PC-3 (cell line): Measurements from ENCODE around the gene PRPF38B.

Experiments
- EZH2 ChIP-seq: fragments of 300-600 bp; sonication (generic); IDR thresholded peaks from one replicate; pipeline ENCODE4 v1.6.1; 2017; ENCODE audit warnings: antibody characterized with exemption, mild to moderate bottlenecking, low read length; ENCODE audit not compliant: unreplicated experiment
- TF ChIP-seq, protein P1 (sequence below): fragments of 300-600 bp; sonication (generic); conservative IDR thresholded peaks from 2 replicates; pipeline ENCODE4 v1.5.1; 2017; ENCODE audit warnings: antibody characterized with exemption, low read depth, mild to moderate bottlenecking, low read length

DNA sequence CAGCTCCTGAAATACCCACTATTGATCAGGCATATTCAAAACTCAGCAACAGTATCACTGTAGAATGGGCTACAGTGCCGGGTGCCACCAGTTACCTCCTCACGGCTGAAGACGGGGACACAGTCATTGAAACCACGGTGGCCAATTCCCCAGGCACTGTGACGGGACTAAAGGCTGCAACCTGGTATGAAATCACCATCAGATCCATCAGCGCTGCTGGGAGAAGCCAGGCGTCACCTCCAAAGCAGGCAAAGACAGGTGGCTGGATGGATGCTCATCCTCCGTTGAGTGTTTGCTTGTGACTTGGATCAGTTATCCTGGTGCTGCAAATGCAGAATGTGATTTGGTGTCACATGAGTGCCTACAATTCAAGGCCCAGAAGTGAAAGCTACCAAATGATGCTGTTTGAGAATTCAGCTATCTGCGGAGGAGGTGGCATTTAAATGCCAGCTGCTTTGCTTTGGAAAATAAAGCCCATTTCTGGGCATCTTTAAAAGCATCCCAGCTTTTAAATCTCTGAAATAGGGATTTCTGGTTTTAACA, 25.7 kb downstream of the PRPF38B start:
- TF ChIP-seq, protein P1, sequence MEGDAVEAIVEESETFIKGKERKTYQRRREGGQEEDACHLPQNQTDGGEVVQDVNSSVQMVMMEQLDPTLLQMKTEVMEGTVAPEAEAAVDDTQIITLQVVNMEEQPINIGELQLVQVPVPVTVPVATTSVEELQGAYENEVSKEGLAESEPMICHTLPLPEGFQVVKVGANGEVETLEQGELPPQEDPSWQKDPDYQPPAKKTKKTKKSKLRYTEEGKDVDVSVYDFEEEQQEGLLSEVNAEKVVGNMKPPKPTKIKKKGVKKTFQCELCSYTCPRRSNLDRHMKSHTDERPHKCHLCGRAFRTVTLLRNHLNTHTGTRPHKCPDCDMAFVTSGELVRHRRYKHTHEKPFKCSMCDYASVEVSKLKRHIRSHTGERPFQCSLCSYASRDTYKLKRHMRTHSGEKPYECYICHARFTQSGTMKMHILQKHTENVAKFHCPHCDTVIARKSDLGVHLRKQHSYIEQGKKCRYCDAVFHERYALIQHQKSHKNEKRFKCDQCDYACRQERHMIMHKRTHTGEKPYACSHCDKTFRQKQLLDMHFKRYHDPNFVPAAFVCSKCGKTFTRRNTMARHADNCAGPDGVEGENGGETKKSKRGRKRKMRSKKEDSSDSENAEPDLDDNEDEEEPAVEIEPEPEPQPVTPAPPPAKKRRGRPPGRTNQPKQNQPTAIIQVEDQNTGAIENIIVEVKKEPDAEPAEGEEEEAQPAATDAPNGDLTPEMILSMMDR = no peak
- no peak for TF ChIP-seq EZH2
